KBM-7 (cell line): ENCODE data around the gene SLC5A2.
"Not testable (repeated sequence)": the region's sequence is repeated elsewhere in the genome, so short reads cannot be mapped to it uniquely, and the experiment has no call there.

ENCODE experiments used
- DNase-seq: peaks from one replicate; pipeline ENCODE4 v3.0.0-alpha.2; 2015
- in situ Hi-C: fragments of 300-500 bp; cut with MboI; formaldehyde crosslinking; loops from 2 replicates; pipeline ENCODE4 v1.14.3; 2020; ENCODE audit warnings: low sequenced_read_pairs, low pct_unique_long_range_greater_than_20kb, mixed read lengths

Gene SLC5A2

DNA sequence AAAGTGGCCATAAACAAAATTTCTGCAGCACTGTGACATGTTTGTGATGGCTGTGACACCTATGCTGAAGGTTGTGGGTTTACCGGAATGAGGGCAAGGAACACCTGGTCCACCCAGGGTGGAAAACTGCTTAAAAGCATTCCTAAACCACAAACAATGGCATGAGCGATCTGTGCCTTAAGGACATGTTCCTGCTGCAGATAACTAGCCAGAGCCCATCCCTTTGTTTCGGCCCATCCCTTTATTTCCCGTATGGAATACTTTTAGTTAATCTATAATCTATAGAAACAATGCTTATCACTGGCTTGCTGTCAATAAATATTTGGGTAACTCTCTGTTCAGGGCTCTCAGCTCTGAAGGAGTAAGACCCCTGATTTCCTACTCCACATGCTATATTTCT, 56.8 kb downstream of the SLC5A2 start:
- in situ Hi-C loops, DNase-seq: not testable (repeated sequence)
